Natural killer cell treated with Interleukin-12 subunit alpha and Interleukin-12 subunit beta and Interleukin-15 and Interleukin-18, amount 100 ng/mL, for 72 hours (primary cell): ENCODE measurements around the gene SQOR. TPM values are rescaled to one million over a fixed set of nuclear protein-coding genes. Genes with fewer than 3 reads are reported as not detected.
A peak's percentile ranks its signal among the peaks of the same experiment; 100 is the strongest.

ENCODE experiments used
- ATAC-seq, 2 donors: fragments of 150-1000 bp; cut with Tn5 transposase in 1 of 2; sonication (Bioruptor Pico), chemical (Tn5 transposase) in 1 of 2; 2 replicates each; pipeline ENCODE4 v1.10.0; 2021
- DNase-seq: peaks from one replicate; pipeline ENCODE4 v3.0.0; 2022; ENCODE audit warnings: low spot score
- H3K27ac Mint-ChIP-seq, 2 donors: 1 replicate in 1 of 2; 2 replicates in 1 of 2; pipeline ENCODE4 v1.8.0; 2022; ENCODE audit warnings: mixed read lengths in 2 of 2, mild to moderate bottlenecking in 1 of 2, moderate library complexity in 1 of 2
- H3K27me3 Mint-ChIP-seq, 2 donors: 1 replicate in 1 of 2; 2 replicates in 1 of 2; pipeline ENCODE4 v1.8.0; 2022; ENCODE audit warnings: mixed read lengths in 2 of 2
- H3K36me3 Mint-ChIP-seq: one replicate; pipeline ENCODE4 v1.8.0; 2022; ENCODE audit warnings: mixed read lengths
- H3K4me1 Mint-ChIP-seq, 2 donors: 1 replicate in 1 of 2; 2 replicates in 1 of 2; pipeline ENCODE4 v1.8.0; 2022; ENCODE audit warnings: low read depth in 2 of 2, mixed read lengths in 2 of 2, mild to moderate bottlenecking in 1 of 2
- H3K4me3 Mint-ChIP-seq: one replicate; pipeline ENCODE4 v1.8.0; 2022; ENCODE audit warnings: mixed read lengths
- H3K9me3 Mint-ChIP-seq: 2 replicates; pipeline ENCODE4 v1.8.0; 2022; ENCODE audit warnings: mixed read lengths
- total RNA-seq, 2 donors: library from RNA; stranded (reverse); gene quantifications; one replicate each; pipeline ENCODE4 v1.2.3, GENCODE V29; 2022

SQOR gene
- total RNA-seq, 2 donors from 2014 or later = 91.2 to 193 TPM

GRCh38 chr15:45606413-45606812 lies 28.4 kb upstream of the SQOR start:
- peaks cover 5 to 9% of the 10 kb centered on the region in 2 donors for H3K4me1 Mint-ChIP-seq
- no peaks in the 10 kb centered on the region for H3K9me3 Mint-ChIP-seq
- H3K27me3 Mint-ChIP-seq = no peaks in the 10 kb centered on the region
- no peak overlapping the region for H3K4me3 Mint-ChIP-seq
- DNase-seq (no peak), ATAC-seq (no peak)
- H3K36me3 Mint-ChIP-seq = peaks cover 10% of the 10 kb centered on the region
- no peak overlapping the region for H3K27ac Mint-ChIP-seq

GRCh38 chr15:45606841-45607240 lies 28.0 kb upstream of the SQOR start:
- DNase-seq (no peak), ATAC-seq (no peak)
- no peak overlapping the region for H3K4me3 Mint-ChIP-seq
- peaks cover 5 to 9% of the 10 kb centered on the region in 2 donors for H3K4me1 Mint-ChIP-seq
- no peaks in the 10 kb centered on the region for H3K9me3 Mint-ChIP-seq
- no peak overlapping the region for H3K27ac Mint-ChIP-seq
- H3K36me3 Mint-ChIP-seq = peaks cover 10% of the 10 kb centered on the region
- H3K27me3 Mint-ChIP-seq = no peaks in the 10 kb centered on the region

- Mint-ChIP-seq H3K4me1 (peaks cover 5 to 6% of the 10 kb centered on the region in 2 donors), H3K27me3 (no peaks in the 10 kb centered on the region)
- no peak for DNase-seq
Observed at GRCh38 chr15:45611305-45611704, 23.5 kb upstream of the SQOR start.

GRCh38 chr15:45612790-45613415 lies 21.9 kb upstream of the SQOR start:
- H3K27ac Mint-ChIP-seq = peak overlapping the region in 1 of 2 donors; percentile 4
- H3K27me3 Mint-ChIP-seq = no peaks in the 10 kb centered on the region
- H3K36me3 Mint-ChIP-seq = no peaks in the 10 kb centered on the region
- no peak overlapping the region for H3K4me3 Mint-ChIP-seq
- ATAC-seq = no peak
- H3K4me1 Mint-ChIP-seq = peaks cover 5 to 6% of the 10 kb centered on the region in 2 donors
- no peak for DNase-seq
- no peaks in the 10 kb centered on the region for H3K9me3 Mint-ChIP-seq

More at GRCh38 chr15:45611305-45611704, 23.5 kb upstream of the SQOR start:
- Mint-ChIP-seq H3K4me3 (no peak overlapping the region), H3K27ac (no peak overlapping the region), H3K9me3 (no peaks in the 10 kb centered on the region), H3K36me3 (peaks cover 6% of the 10 kb centered on the region)
- no peak for ATAC-seq

GRCh38 chr15:45616901-45617323 lies 17.9 kb upstream of the SQOR start:
- Mint-ChIP-seq H3K36me3 (no peaks in the 10 kb centered on the region), H3K4me3 (no peak overlapping the region), H3K27me3 (no peaks in the 10 kb centered on the region), H3K27ac (no peak overlapping the region), H3K4me1 (peaks cover 5 to 6% of the 10 kb centered on the region in 2 donors), H3K9me3 (no peaks in the 10 kb centered on the region)
- DNase-seq (no peak), ATAC-seq (peak in 1 of 2 donors; percentile 11)

- Mint-ChIP-seq H3K4me3 (no peak overlapping the region), H3K4me1 (no peaks in the 10 kb centered on the region), H3K36me3 (no peaks in the 10 kb centered on the region), H3K9me3 (no peaks in the 10 kb centered on the region), H3K27ac (no peak overlapping the region), H3K27me3 (no peaks in the 10 kb centered on the region)
- DNase-seq = no peak
- no peak for ATAC-seq
Observed at GRCh38 chr15:45618813-45619212, 16.0 kb upstream of the SQOR start.

GRCh38 chr15:45628136-45628535 lies 6.7 kb upstream of the SQOR start:
- Mint-ChIP-seq H3K4me3 (no peak overlapping the region), H3K27me3 (no peaks in the 10 kb centered on the region), H3K36me3 (peaks cover 16% of the 10 kb centered on the region), H3K9me3 (peaks cover 5% of the 10 kb centered on the region), H3K27ac (no peak overlapping the region), H3K4me1 (peaks cover 4% of the 10 kb centered on the region in 2 donors)
- ATAC-seq (no peak), DNase-seq (no peak)

- Mint-ChIP-seq H3K9me3 (peaks cover 5% of the 10 kb centered on the region), H3K27ac (peak overlapping the region in 1 of 2 donors; percentile 68), H3K27me3 (no peaks in the 10 kb centered on the region), H3K4me3 (no peak overlapping the region), H3K36me3 (peaks cover 14% of the 10 kb centered on the region), H3K4me1 (peaks cover 11 to 13% of the 10 kb centered on the region in 2 donors)
- DNase-seq = no peak
- no peak for ATAC-seq
Observed at GRCh38 chr15:45630917-45631691, 3.7 kb upstream of the SQOR start.

GRCh38 chr15:45631776-45632175 lies 3.1 kb upstream of the SQOR start:
- peaks cover 7% of the 10 kb centered on the region for H3K36me3 Mint-ChIP-seq
- H3K27me3 Mint-ChIP-seq = no peaks in the 10 kb centered on the region
- H3K4me3 Mint-ChIP-seq = no peak overlapping the region
- no peak overlapping the region for H3K27ac Mint-ChIP-seq
- no peak for DNase-seq
- no peak for ATAC-seq
- H3K9me3 Mint-ChIP-seq = peaks cover 3% of the 10 kb centered on the region
- peaks cover 12 to 13% of the 10 kb centered on the region in 2 donors for H3K4me1 Mint-ChIP-seq

GRCh38 chr15:45635191-45635638 lies 386 bp downstream of the SQOR start:
- Mint-ChIP-seq H3K4me1 (peaks cover 46% of the 10 kb centered on the region in 2 donors), H3K36me3 (peaks cover 23% of the 10 kb centered on the region), H3K9me3 (no peaks in the 10 kb centered on the region), H3K4me3 (peak overlapping the region; percentile 98), H3K27me3 (no peaks in the 10 kb centered on the region), H3K27ac (peak overlapping the region; percentile 98 to 100)
- peak; percentile 74 for ATAC-seq
- DNase-seq = peak; percentile 82

GRCh38 chr15:45635763-45636292 lies 999 bp downstream of the SQOR start:
- Mint-ChIP-seq H3K9me3 (no peaks in the 10 kb centered on the region), H3K4me3 (peak overlapping the region; percentile 98), H3K27ac (peak overlapping the region; percentile 98 to 100), H3K27me3 (no peaks in the 10 kb centered on the region), H3K36me3 (peaks cover 25% of the 10 kb centered on the region), H3K4me1 (peaks cover 51 to 52% of the 10 kb centered on the region in 2 donors)
- ATAC-seq (no peak), DNase-seq (no peak)

GRCh38 chr15:45637141-45637540 lies 2.3 kb downstream of the SQOR start:
- H3K4me1 Mint-ChIP-seq = peaks cover 57 to 61% of the 10 kb centered on the region in 2 donors
- no peaks in the 10 kb centered on the region for H3K27me3 Mint-ChIP-seq
- DNase-seq = no peak
- H3K36me3 Mint-ChIP-seq = peaks cover 25% of the 10 kb centered on the region
- peak overlapping the region; percentile 98 to 100 for H3K27ac Mint-ChIP-seq
- no peaks in the 10 kb centered on the region for H3K9me3 Mint-ChIP-seq
- H3K4me3 Mint-ChIP-seq = peak overlapping the region; percentile 98
- ATAC-seq = no peak

- peaks cover 28% of the 10 kb centered on the region for H3K36me3 Mint-ChIP-seq
- DNase-seq (peak; percentile 81), ATAC-seq (peak; percentile 75 to 82)
- H3K4me1 Mint-ChIP-seq = peaks cover 60 to 64% of the 10 kb centered on the region in 2 donors
- H3K27me3 Mint-ChIP-seq = no peaks in the 10 kb centered on the region
- no peaks in the 10 kb centered on the region for H3K9me3 Mint-ChIP-seq
- H3K4me3 Mint-ChIP-seq = peak overlapping the region; percentile 98
- H3K27ac Mint-ChIP-seq = peak overlapping the region; percentile 98 to 100
Observed at GRCh38 chr15:45637552-45638033, 2.8 kb downstream of the SQOR start.

- DNase-seq (no peak), ATAC-seq (no peak)
- no peaks in the 10 kb centered on the region for H3K9me3 Mint-ChIP-seq
- peak overlapping the region; percentile 98 to 100 for H3K27ac Mint-ChIP-seq
- no peaks in the 10 kb centered on the region for H3K27me3 Mint-ChIP-seq
- peaks cover 32% of the 10 kb centered on the region for H3K36me3 Mint-ChIP-seq
- H3K4me3 Mint-ChIP-seq = peak overlapping the region; percentile 98
- peaks cover 72 to 81% of the 10 kb centered on the region in 2 donors for H3K4me1 Mint-ChIP-seq
Observed at GRCh38 chr15:45640616-45641015, 5.8 kb downstream of the SQOR start.
